Measurements from ENCODE around the gene AP1G2.

DNA sequence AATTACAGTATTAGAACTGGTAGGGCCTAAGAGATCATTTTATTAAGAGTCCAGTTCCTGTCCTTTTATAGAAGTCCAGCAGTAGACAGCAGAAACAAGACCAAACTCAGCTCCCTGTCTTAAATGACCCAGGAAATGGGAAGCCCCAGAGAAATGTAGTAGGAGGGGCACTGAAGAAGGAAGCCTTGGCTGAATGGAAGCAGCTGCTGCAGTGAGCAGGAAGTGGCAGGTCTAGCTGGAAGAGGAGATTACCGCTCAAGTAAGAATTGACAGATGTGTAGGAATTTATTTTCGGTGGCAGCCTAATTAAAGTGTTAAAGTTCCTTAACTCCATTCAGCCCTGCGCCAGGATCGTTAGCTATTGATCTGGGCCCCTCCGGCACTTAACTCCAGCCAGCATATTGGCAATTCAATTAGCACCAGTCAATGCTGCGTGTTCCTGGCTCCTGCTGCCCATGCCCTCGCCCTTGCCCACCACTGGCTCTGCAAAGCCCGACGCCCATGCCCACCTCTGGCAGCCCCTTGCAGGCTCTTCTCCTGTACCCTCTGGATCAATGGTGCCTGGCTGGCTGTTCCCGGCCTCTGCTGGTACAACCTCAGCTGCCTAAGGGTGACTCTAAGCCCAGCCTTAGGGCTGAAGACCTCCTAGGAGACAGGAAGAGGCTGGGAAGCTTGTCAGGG is 37.1 kb downstream of the AP1G2 start:
- no peak for TF ChIP-seq CTCF (IDR thresholded peaks at IDR 0.05; ENCODE audit: insufficient read depth, low read length)
- TF ChIP-seq SPI1 (IDR thresholded peaks at IDR 0.05; ENCODE audit: borderline replicate concordance, low read depth): peak; percentile 30; the same call in 1 of the 2 replicates
- TF ChIP-seq, protein P1, sequence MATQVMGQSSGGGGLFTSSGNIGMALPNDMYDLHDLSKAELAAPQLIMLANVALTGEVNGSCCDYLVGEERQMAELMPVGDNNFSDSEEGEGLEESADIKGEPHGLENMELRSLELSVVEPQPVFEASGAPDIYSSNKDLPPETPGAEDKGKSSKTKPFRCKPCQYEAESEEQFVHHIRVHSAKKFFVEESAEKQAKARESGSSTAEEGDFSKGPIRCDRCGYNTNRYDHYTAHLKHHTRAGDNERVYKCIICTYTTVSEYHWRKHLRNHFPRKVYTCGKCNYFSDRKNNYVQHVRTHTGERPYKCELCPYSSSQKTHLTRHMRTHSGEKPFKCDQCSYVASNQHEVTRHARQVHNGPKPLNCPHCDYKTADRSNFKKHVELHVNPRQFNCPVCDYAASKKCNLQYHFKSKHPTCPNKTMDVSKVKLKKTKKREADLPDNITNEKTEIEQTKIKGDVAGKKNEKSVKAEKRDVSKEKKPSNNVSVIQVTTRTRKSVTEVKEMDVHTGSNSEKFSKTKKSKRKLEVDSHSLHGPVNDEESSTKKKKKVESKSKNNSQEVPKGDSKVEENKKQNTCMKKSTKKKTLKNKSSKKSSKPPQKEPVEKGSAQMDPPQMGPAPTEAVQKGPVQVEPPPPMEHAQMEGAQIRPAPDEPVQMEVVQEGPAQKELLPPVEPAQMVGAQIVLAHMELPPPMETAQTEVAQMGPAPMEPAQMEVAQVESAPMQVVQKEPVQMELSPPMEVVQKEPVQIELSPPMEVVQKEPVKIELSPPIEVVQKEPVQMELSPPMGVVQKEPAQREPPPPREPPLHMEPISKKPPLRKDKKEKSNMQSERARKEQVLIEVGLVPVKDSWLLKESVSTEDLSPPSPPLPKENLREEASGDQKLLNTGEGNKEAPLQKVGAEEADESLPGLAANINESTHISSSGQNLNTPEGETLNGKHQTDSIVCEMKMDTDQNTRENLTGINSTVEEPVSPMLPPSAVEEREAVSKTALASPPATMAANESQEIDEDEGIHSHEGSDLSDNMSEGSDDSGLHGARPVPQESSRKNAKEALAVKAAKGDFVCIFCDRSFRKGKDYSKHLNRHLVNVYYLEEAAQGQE (IDR thresholded peaks at IDR 0.05; ENCODE audit: insufficient replicate concordance, low read depth): no peak
